ENCODE measurements around the gene BORCS6. TPM values are rescaled to one million over a fixed set of nuclear protein-coding genes. Genes with fewer than 3 reads are reported as not detected.

The BORCS6 gene
- total RNA-seq, 1 experiment from 2014 or later: 6.4 TPM

DNA sequence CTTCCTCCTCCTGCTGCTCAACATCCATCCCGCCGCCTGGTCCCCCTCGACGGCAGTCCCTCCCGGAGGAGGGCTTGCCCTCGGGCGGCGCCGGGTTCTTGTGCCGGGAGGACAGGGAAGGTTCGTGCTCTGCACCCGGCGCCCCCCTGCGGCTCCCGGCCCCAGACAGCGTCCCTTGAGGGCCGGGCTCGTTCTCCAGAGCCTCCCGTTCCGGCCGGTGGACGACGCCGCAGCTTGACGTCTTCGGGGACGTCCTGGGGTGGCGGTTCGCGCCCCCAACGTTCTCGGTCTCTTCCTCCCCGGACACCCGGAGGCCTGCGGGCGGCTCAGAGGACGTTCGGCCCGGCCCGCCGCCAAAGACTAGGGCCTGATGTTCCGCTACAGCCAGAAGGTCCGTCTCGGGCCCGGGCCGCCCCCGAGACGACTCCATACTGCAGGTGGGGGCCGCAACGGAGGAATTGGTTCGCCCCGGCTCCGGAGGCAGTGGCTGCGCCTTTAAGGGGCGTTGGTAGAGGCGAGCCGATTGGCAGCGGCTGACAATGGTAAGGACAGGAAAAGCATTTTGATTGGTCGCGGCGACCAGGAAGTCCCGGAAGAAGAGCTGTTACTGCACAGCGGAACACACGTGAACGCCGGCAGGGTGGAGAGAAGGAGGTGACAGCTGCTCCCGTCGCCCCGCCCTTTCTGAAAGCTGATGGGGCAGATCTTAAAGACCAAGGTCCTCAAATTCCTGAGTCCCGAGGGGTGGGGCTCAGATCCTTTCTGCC is at the start of gene BORCS6 (continued):
- TF ChIP-seq, protein P1, sequence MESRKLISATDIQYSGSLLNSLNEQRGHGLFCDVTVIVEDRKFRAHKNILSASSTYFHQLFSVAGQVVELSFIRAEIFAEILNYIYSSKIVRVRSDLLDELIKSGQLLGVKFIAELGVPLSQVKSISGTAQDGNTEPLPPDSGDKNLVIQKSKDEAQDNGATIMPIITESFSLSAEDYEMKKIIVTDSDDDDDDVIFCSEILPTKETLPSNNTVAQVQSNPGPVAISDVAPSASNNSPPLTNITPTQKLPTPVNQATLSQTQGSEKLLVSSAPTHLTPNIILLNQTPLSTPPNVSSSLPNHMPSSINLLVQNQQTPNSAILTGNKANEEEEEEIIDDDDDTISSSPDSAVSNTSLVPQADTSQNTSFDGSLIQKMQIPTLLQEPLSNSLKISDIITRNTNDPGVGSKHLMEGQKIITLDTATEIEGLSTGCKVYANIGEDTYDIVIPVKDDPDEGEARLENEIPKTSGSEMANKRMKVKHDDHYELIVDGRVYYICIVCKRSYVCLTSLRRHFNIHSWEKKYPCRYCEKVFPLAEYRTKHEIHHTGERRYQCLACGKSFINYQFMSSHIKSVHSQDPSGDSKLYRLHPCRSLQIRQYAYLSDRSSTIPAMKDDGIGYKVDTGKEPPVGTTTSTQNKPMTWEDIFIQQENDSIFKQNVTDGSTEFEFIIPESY (IDR thresholded peaks at IDR 0.05; ENCODE audit: extremely low read depth, insufficient replicate concordance, low read length): no peak
- TF ChIP-seq JUND (IDR thresholded peaks at IDR 0.05): no peak
- peak; percentile 32 for TF ChIP-seq TCF7L2 (IDR thresholded peaks at IDR 0.05; ENCODE audit: borderline replicate concordance, extremely low read depth, insufficient read depth, insufficient read length)
- peak; percentile 48; the same call in 1 of the 2 replicates for TF ChIP-seq ZFX (IDR thresholded peaks at IDR 0.05)
- TF ChIP-seq POLR2AphosphoS5 (IDR thresholded peaks at IDR 0.05; ENCODE audit: low read depth, low read length): peak; percentile 75

GRCh38 chr17:8237886-8238285 is 47.9 kb upstream of the BORCS6 start:
- no peak overlapping the region for H3K27ac ChIP-seq (ENCODE audit: low read depth, low read length)
- intact Hi-C loops (cut with micrococcal nuclease): no loop called here
- no peaks in the 10 kb centered on the region for H3K9me2 ChIP-seq (ENCODE audit: insufficient read depth)
- H3K4me2 ChIP-seq (ENCODE audit: low read length): no peak overlapping the region
- peaks cover 35% of the 10 kb centered on the region for H3K79me2 ChIP-seq (ENCODE audit: insufficient read depth, low read length)
- no peak overlapping the region for H3K9ac ChIP-seq (ENCODE audit: low read length)
- H3K9me3 ChIP-seq (ENCODE audit: control insufficient read depth in 1 of 2, insufficient read depth in 1 of 2, low read depth in 1 of 2, low read length in 2 of 2): no peaks in the 10 kb centered on the region
- RAD21 ChIA-PET (ENCODE audit: low non-redundant PET in 1 of 2, low total read pairs in 2 of 2, uncharacterized antibody in 2 of 2, unreplicated experiment in 2 of 2): no interaction called here
- POLR2A ChIA-PET: no interaction called here
- no peak overlapping the region for H2AFZ ChIP-seq (ENCODE audit: low read depth, low read length, poor library complexity, severe bottlenecking)
- no peaks in the 10 kb centered on the region for H3K4me1 ChIP-seq (ENCODE audit: control insufficient read depth in 1 of 2, insufficient read depth in 2 of 2, low read length in 2 of 2)
- CTCF ChIA-PET: no interaction called here
- no peaks in the 10 kb centered on the region for H3K27me3 ChIP-seq (ENCODE audit: insufficient read depth, low read length)
- BruUV-seq (replicated peaks): no TSS peak
- H3K4me3 ChIP-seq (replicated peaks in 1 of 2; ENCODE audit: low read depth in 1 of 2, low read length in 2 of 2): no peak overlapping the region
- DNase-seq (ENCODE audit: low read depth, low spot score): no peak
- peaks cover 53 to 54% of the 10 kb centered on the region in 2 experiments; a peak in 3 of 4 replicates for H3K36me3 ChIP-seq (ENCODE audit: control insufficient read depth in 1 of 2, insufficient read depth in 2 of 2, low read length in 2 of 2)
- ATAC-seq: no peak
- no peaks in the 10 kb centered on the region for H4K20me1 ChIP-seq (ENCODE audit: insufficient read depth)
- TF ChIP-seq, protein P1 (IDR thresholded peaks at IDR 0.05; ENCODE audit: extremely low read depth, insufficient replicate concordance, low read length): no peak
- TF ChIP-seq, protein P2, sequence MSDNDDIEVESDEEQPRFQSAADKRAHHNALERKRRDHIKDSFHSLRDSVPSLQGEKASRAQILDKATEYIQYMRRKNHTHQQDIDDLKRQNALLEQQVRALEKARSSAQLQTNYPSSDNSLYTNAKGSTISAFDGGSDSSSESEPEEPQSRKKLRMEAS (IDR thresholded peaks at IDR 0.05): no peak
- TF ChIP-seq, protein P3, sequence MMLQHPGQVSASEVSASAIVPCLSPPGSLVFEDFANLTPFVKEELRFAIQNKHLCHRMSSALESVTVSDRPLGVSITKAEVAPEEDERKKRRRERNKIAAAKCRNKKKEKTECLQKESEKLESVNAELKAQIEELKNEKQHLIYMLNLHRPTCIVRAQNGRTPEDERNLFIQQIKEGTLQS (IDR thresholded peaks at IDR 0.05): no peak
- no peak for TF ChIP-seq SRF (IDR thresholded peaks at IDR 0.05; ENCODE audit: low read depth)
- no peak for TF ChIP-seq CTCF (IDR thresholded peaks at IDR 0.05 in 2 of 3, conservative IDR thresholded peaks at IDR 0.05 in 1 of 3; ENCODE audit: borderline replicate concordance in 1 of 3, insufficient read depth in 1 of 3, low read depth in 2 of 3, low read length in 2 of 3)
- TF ChIP-seq ZNF274 (IDR thresholded peaks at IDR 0.05; ENCODE audit: low read depth, low read length): no peak
- no peak for TF ChIP-seq POLR2A (IDR thresholded peaks at IDR 0.05; ENCODE audit: borderline replicate concordance, extremely low read depth, insufficient read depth, insufficient read length)
- TF ChIP-seq FOSL1 (IDR thresholded peaks at IDR 0.05; ENCODE audit: low read depth): no peak
- TF ChIP-seq SIN3A (IDR thresholded peaks at IDR 0.05; ENCODE audit: low read depth): no peak
- no peak for TF ChIP-seq CEBPB (IDR thresholded peaks at IDR 0.05; ENCODE audit: low read depth)
